Lung (tissue), 12 donors: ENCODE measurements around the gene HK2. TPM values are rescaled to one million over a fixed set of nuclear protein-coding genes. Genes with fewer than 3 reads are reported as not detected.

Experiments used
- ATAC-seq: fragments of 200-7000 bp; cut with Tn5 transposase; one replicate; pipeline ENCODE4 v1.9.1; 2020; ENCODE audit warnings: moderate number of reproducible peaks; ENCODE audit not compliant: insufficient read depth, low FRiP score
- DNase-seq, 3 donors: peaks; one replicate each; pipeline ENCODE4 v3.0.0-alpha.2; 2013 to 2017
- H3K27ac ChIP-seq, 2 donors: one replicate each; pipeline ENCODE4 v1.5.1; 2013; ENCODE audit warnings: mild to moderate bottlenecking in 2 of 2, moderate library complexity in 2 of 2, control low read depth in 1 of 2, inconsistent platforms in 1 of 2, low read depth in 1 of 2, low read length in 1 of 2
- H3K27me3 ChIP-seq, 3 donors: one replicate each; pipeline ENCODE4 v1.5.1; 2013; ENCODE audit warnings: low read length in 2 of 3; ENCODE audit not compliant: control insufficient read depth in 3 of 3, insufficient read depth in 3 of 3
- H3K36me3 ChIP-seq, 4 donors: one replicate each; pipeline ENCODE4 v1.5.1; 2013; ENCODE audit warnings: low read length in 4 of 4, mild to moderate bottlenecking in 1 of 4, moderate library complexity in 1 of 4; ENCODE audit not compliant: control insufficient read depth in 4 of 4, insufficient read depth in 4 of 4
- H3K4me1 ChIP-seq, 5 donors: one replicate each; pipeline ENCODE4 v1.5.1; 2013; ENCODE audit warnings: low read length in 5 of 5, mild to moderate bottlenecking in 2 of 5, moderate library complexity in 1 of 5; ENCODE audit not compliant: control insufficient read depth in 5 of 5, insufficient read depth in 5 of 5
- H3K4me3 ChIP-seq: one replicate; pipeline ENCODE4 v1.5.1; 2013; ENCODE audit warnings: mild to moderate bottlenecking, control low read depth, moderate library complexity
- H3K9ac ChIP-seq, 2 donors: one replicate each; pipeline ENCODE4 v1.5.1; 2013; ENCODE audit warnings: low read length in 2 of 2, control low read depth in 1 of 2; ENCODE audit not compliant: insufficient read depth in 1 of 2
- H3K9me3 ChIP-seq, 4 donors: one replicate each; pipeline ENCODE4 v1.5.1; 2013; ENCODE audit warnings: low read length in 3 of 4, mild to moderate bottlenecking in 1 of 4, moderate library complexity in 1 of 4; ENCODE audit not compliant: control insufficient read depth in 4 of 4, insufficient read depth in 3 of 4
- WGBS, 2 donors: extraction: QIAGEN DNeasy Blood & Tissue Kit; methylation state at CpG; one replicate each; pipeline ENCODE4 v1.1.7; 2013; 5-methylcytosine and 5-hydroxymethylcytosine counted together
- polyA plus RNA-seq, 2 donors: library from polyadenylated mRNA; stranded (reverse); fragments of 200-250 nt; gene quantifications; one replicate each; pipeline ENCODE4 v1.2.1, GENCODE V29; 2013
- total RNA-seq, 2 donors: library from RNA; depleted of rRNA in 1 of 2; stranded (reverse); fragments of >200 nt in 1 of 2; gene quantifications; one replicate each; pipeline ENCODE4 v1.2.1, GENCODE V29; 2014 to 2021
- TF ChIP-seq, protein P1 (sequence below): IDR thresholded peaks from 2 replicates; pipeline ENCODE4 v1.5.1; 2012; ENCODE audit warnings: mild to moderate bottlenecking; ENCODE audit errors: control extremely low read depth, extremely low read depth
- donor health status: control.
- donor health status: control.
- donor health status: Bipolar disorder and iron deficiency.
- donor health status: healthy.
- donor health status: DM: yes; HTN: yes; CAD: no.

The HK2 gene
- total and polyA plus RNA-seq, 4 donors, result 13.6 to 43.1 (median 20.8) TPM

- TF ChIP-seq, protein P1, sequence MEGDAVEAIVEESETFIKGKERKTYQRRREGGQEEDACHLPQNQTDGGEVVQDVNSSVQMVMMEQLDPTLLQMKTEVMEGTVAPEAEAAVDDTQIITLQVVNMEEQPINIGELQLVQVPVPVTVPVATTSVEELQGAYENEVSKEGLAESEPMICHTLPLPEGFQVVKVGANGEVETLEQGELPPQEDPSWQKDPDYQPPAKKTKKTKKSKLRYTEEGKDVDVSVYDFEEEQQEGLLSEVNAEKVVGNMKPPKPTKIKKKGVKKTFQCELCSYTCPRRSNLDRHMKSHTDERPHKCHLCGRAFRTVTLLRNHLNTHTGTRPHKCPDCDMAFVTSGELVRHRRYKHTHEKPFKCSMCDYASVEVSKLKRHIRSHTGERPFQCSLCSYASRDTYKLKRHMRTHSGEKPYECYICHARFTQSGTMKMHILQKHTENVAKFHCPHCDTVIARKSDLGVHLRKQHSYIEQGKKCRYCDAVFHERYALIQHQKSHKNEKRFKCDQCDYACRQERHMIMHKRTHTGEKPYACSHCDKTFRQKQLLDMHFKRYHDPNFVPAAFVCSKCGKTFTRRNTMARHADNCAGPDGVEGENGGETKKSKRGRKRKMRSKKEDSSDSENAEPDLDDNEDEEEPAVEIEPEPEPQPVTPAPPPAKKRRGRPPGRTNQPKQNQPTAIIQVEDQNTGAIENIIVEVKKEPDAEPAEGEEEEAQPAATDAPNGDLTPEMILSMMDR, result no peak
- no peaks in the 10 kb centered on the region for H3K9me3 ChIP-seq
- no peak for DNase-seq
- H3K4me3 ChIP-seq, result no peak overlapping the region
- peak overlapping the region in 1 of 2 donors; percentile 66 for H3K27ac ChIP-seq
- ATAC-seq, result no peak
- H3K27me3 ChIP-seq, result peaks cover 0 to 49% (median 0%) of the 10 kb centered on the region in 3 donors
- H3K4me1 ChIP-seq, result peaks cover 6 to 31% (median 9%) of the 10 kb centered on the region in 5 donors
- H3K36me3 ChIP-seq, result peaks cover 0 to 2% (median 0%) of the 10 kb centered on the region in 4 donors
- no peak overlapping the region for H3K9ac ChIP-seq
- 85 to 86% methylated on average over 15 of the region's 15 CpGs for WGBS, 2 donors
These were observed 32.1 kb downstream of the HK2 start for GRCh38 chr2:74865770-74866674.

DNA sequence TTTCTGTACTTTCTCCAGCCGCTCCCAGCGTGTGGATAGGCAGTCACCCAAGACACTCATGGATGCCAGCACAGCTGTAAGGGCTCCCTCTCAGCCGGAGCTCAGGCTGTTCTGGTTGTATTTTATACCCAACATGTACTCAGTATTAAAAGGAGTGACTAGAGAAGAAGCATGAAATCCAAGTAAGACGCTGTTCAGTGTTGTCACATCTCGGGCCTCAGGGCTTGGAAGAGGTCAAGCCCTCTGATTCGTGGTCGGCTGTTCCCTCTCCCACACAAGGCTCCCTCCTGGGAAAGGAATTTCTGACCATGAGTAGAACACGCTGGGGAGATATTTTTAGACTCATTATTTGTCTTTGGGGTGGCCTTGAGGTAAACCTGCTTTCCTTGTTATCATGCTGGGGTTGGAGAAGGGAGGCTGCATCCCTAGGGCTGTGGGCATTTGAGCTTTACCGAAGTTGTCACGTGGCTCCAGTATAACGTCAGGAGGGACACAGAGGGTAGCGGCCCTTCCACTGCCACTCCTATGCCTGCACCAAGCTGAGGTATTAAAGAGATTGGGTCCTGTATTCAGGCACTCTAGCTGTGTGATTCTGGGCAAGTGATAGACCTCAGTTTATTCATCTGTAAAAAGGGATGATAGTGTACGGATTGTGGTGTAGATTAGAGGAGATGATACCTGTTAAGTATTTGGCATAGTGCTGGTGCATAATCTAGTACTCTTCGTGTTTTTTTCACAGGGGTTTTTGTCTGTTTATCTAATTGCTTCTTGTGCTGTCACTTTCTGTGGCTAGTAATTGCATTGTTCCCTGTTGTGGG lies 34.1 kb downstream of the HK2 start:
- peak overlapping the region; percentile 58 for H3K27ac ChIP-seq
- H3K9me3 ChIP-seq, result no peaks in the 10 kb centered on the region
- WGBS, 2 donors, result 54 to 72% methylated on average over 14 of the region's 14 CpGs
- peak; percentile 47 for ATAC-seq
- no peak overlapping the region for H3K9ac ChIP-seq
- peak; percentile 43 to 82 (median 66) for DNase-seq
- peaks cover 0 to 2% (median 0%) of the 10 kb centered on the region in 4 donors for H3K36me3 ChIP-seq
- peaks cover 0 to 34% (median 0%) of the 10 kb centered on the region in 3 donors for H3K27me3 ChIP-seq
- H3K4me3 ChIP-seq, result no peak overlapping the region
- TF ChIP-seq, protein P1, result no peak
- peaks cover 4 to 32% (median 9%) of the 10 kb centered on the region in 5 donors for H3K4me1 ChIP-seq

GRCh38 chr2:74869517-74869916 lies 35.6 kb downstream of the HK2 start:
- no peak overlapping the region for H3K4me3 ChIP-seq
- peaks cover 0 to 2% (median 0%) of the 10 kb centered on the region in 4 donors for H3K36me3 ChIP-seq
- H3K27me3 ChIP-seq, result peaks cover 0 to 28% (median 0%) of the 10 kb centered on the region in 3 donors
- TF ChIP-seq, protein P1, result no peak
- H3K9ac ChIP-seq, result no peak overlapping the region
- no peak for DNase-seq
- no peak overlapping the region for H3K27ac ChIP-seq
- H3K4me1 ChIP-seq, result peaks cover 4 to 35% (median 11%) of the 10 kb centered on the region in 5 donors
- no peaks in the 10 kb centered on the region for H3K9me3 ChIP-seq
- 71 to 77% methylated on average over 6 of the region's 6 CpGs for WGBS, 2 donors
- ATAC-seq, result no peak
